ENCODE measurements around the gene MARCKSL1. TPM values are rescaled to one million over a fixed set of nuclear protein-coding genes. Genes with fewer than 3 reads are reported as not detected.

Gene MARCKSL1
- total and polyA plus RNA-seq, 2 of the 13 experiments (the other 11 are each of a cell fraction or from before 2014, with no cell fraction given), result 81.9 to 155 TPM

DNA sequence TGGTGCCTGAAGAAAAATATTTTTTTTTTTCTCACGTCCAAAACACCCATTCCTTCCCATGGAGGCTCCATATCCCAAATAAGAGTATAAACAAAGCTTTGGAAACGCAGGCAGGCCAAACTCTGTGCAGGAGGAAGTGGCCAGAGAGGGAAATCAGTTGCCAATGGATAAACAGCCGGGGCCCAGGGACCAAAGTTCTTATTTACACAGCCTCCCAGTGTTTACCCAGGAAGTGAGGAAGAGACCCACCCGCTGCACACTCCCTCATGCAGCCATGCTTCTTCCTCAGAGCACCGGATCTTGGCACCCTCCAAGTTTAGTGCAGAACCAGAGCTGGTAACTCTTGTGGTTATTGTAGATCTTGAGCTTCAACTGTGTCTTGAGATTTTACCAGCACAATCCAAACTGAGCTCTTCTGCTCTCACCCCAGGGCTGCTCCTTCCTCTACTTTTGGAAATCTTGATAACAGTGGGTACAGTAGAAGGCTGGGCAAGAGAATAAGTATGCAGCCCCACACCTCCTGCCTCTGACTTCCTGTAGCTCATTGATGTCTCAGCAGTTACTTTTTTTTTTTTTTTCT, 14.2 kb downstream of the MARCKSL1 start (continued):
- TF ChIP-seq ZNF614 (CRISPR knock-in tag; IDR thresholded peaks at IDR 0.05; ENCODE audit: borderline replicate concordance) (peak; percentile 57; the same call in 1 of the 2 replicates), KLF9 (CRISPR knock-in tag; IDR thresholded peaks at IDR 0.05; ENCODE audit: low read depth) (no peak), ZNF549 (CRISPR knock-in tag; IDR thresholded peaks at IDR 0.05) (no peak), MTA3 (CRISPR knock-in tag; IDR thresholded peaks at IDR 0.05) (no peak), ZNF160 (CRISPR knock-in tag; IDR thresholded peaks at IDR 0.05) (no peak), TBP (CRISPR knock-in tag; IDR thresholded peaks at IDR 0.05) (no peak), ZNF776 (CRISPR knock-in tag; IDR thresholded peaks at IDR 0.05) (no peak), ZNF788 (CRISPR knock-in tag; IDR thresholded peaks at IDR 0.05; ENCODE audit: borderline replicate concordance) (peak; percentile 79; the same call in 1 of the 2 replicates), SALL2 (CRISPR knock-in tag; IDR thresholded peaks at IDR 0.05) (no peak), PHF21A (CRISPR knock-in tag; IDR thresholded peaks at IDR 0.05) (peak; percentile 90), ZNF180 (CRISPR knock-in tag; IDR thresholded peaks at IDR 0.05; ENCODE audit: borderline replicate concordance, low read depth) (no peak), HOXA5 (CRISPR knock-in tag; IDR thresholded peaks at IDR 0.05) (peak; percentile 72; the same call in 1 of the 2 replicates), HOXA3 (CRISPR knock-in tag; IDR thresholded peaks at IDR 0.05) (peak; percentile 92), CREM (IDR thresholded peaks at IDR 0.05) (peak; percentile 75), CREM (CRISPR knock-in tag; IDR thresholded peaks at IDR 0.05) (no peak), RARG (CRISPR knock-in tag; IDR thresholded peaks at IDR 0.05; ENCODE audit: low read depth) (no peak), ZNF556 (CRISPR knock-in tag; IDR thresholded peaks at IDR 0.05; ENCODE audit: borderline replicate concordance) (no peak), ZNF343 (CRISPR knock-in tag; IDR thresholded peaks at IDR 0.05) (no peak), ZFP37 (CRISPR knock-in tag; IDR thresholded peaks at IDR 0.05; ENCODE audit: borderline replicate concordance) (0 out of 2 replicates have a peak, but pooled peaks have one; percentile 73)
- TF ChIP-seq, protein P1, sequence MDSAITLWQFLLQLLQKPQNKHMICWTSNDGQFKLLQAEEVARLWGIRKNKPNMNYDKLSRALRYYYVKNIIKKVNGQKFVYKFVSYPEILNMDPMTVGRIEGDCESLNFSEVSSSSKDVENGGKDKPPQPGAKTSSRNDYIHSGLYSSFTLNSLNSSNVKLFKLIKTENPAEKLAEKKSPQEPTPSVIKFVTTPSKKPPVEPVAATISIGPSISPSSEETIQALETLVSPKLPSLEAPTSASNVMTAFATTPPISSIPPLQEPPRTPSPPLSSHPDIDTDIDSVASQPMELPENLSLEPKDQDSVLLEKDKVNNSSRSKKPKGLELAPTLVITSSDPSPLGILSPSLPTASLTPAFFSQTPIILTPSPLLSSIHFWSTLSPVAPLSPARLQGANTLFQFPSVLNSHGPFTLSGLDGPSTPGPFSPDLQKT (CRISPR knock-in tag; IDR thresholded peaks at IDR 0.05; ENCODE audit: borderline replicate concordance), result no peak
- TF ChIP-seq, protein P2, sequence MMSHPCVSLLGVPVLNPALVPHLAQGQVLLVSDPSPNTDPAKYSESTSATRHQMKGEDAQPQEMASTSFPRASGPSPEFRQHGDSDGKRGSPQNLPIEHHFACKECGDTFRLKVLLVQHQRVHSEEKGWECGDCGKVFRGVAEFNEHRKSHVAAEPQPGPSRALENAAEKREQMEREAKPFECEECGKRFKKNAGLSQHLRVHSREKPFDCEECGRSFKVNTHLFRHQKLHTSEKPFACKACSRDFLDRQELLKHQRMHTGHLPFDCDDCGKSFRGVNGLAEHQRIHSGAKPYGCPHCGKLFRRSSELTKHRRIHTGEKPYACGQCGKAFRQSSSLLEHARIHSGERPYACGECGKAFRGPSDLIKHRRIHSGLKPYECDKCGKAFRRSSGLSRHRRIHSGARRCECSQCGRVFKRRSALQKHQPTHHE (CRISPR knock-in tag; IDR thresholded peaks at IDR 0.05; ENCODE audit: borderline replicate concordance), result no peak
- TF ChIP-seq, protein P3, sequence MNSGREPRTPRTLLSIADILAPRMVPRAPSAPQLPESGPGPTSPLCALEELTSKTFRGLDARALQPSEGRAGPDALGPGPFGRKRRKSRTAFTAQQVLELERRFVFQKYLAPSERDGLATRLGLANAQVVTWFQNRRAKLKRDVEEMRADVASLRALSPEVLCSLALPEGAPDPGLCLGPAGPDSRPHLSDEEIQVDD (CRISPR knock-in tag; IDR thresholded peaks at IDR 0.05; ENCODE audit: borderline replicate concordance), result no peak
- TF ChIP-seq, protein P4, sequence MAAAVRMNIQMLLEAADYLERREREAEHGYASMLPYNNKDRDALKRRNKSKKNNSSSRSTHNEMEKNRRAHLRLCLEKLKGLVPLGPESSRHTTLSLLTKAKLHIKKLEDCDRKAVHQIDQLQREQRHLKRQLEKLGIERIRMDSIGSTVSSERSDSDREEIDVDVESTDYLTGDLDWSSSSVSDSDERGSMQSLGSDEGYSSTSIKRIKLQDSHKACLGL (CRISPR knock-in tag; IDR thresholded peaks at IDR 0.05), result peak; percentile 16; the same call in 1 of the 2 replicates
- TF ChIP-seq, protein P5, sequence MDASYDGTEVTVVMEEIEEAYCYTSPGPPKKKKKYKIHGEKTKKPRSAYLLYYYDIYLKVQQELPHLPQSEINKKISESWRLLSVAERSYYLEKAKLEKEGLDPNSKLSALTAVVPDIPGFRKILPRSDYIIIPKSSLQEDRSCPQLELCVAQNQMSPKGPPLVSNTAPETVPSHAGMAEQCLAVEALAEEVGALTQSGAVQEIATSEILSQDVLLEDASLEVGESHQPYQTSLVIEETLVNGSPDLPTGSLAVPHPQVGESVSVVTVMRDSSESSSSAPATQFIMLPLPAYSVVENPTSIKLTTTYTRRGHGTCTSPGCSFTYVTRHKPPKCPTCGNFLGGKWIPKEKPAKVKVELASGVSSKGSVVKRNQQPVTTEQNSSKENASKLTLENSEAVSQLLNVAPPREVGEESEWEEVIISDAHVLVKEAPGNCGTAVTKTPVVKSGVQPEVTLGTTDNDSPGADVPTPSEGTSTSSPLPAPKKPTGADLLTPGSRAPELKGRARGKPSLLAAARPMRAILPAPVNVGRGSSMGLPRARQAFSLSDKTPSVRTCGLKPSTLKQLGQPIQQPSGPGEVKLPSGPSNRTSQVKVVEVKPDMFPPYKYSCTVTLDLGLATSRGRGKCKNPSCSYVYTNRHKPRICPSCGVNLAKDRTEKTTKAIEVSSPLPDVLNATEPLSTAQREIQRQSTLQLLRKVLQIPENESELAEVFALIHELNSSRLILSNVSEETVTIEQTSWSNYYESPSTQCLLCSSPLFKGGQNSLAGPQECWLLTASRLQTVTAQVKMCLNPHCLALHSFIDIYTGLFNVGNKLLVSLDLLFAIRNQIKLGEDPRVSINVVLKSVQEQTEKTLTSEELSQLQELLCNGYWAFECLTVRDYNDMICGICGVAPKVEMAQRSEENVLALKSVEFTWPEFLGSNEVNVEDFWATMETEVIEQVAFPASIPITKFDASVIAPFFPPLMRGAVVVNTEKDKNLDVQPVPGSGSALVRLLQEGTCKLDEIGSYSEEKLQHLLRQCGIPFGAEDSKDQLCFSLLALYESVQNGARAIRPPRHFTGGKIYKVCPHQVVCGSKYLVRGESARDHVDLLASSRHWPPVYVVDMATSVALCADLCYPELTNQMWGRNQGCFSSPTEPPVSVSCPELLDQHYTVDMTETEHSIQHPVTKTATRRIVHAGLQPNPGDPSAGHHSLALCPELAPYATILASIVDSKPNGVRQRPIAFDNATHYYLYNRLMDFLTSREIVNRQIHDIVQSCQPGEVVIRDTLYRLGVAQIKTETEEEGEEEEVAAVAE (CRISPR knock-in tag; IDR thresholded peaks at IDR 0.05; ENCODE audit: borderline replicate concordance), result peak; percentile 63; the same call in 1 of the 2 replicates

Measured in HepG2 (cell line).